GM12878 (cell line): Measurements from ENCODE around the gene LYPLAL1. TPM values are rescaled to one million over a fixed set of nuclear protein-coding genes. Genes with fewer than 3 reads are reported as not detected.

Experiments
- BCLAF1 ChIP-seq: fragments of 450-650 bp; IDR thresholded peaks from 2 replicates; pipeline ENCODE4 v1.6.1; 2017; ENCODE audit warnings: antibody characterized with exemption, mild to moderate bottlenecking, moderate library complexity
- BRCA1 ChIP-seq: IDR thresholded peaks from 2 replicates; pipeline ENCODE4 v1.6.1; 2011; ENCODE audit warnings: low read depth, low read length, improper control_type of control experiment
- ESRRA ChIP-seq: IDR thresholded peaks from 2 replicates; pipeline ENCODE4 v1.6.1; 2012; ENCODE audit warnings: mild to moderate bottlenecking, low read length, improper control_type of control experiment
- NBN ChIP-seq: fragments of 450-650 bp; IDR thresholded peaks from 2 replicates; pipeline ENCODE4 v1.6.1; 2016
- SIN3A ChIP-seq: IDR thresholded peaks from 2 replicates; pipeline ENCODE4 v1.6.1; 2012; ENCODE audit warnings: low read depth, low read length, improper control_type of control experiment
- ZNF687 ChIP-seq: fragments of 450-650 bp; IDR thresholded peaks from 2 replicates; pipeline ENCODE4 v1.6.1; 2017; ENCODE audit warnings: mild to moderate bottlenecking, moderate library complexity
- polyA plus RNA-seq, 11 experiments: library from polyadenylated mRNA; depleted of rRNA in 4 of 11; unstranded in 6 of 11; stranded (reverse) in 5 of 11; fragments of >200 nt; fragmentation: Nextera tagmentation in 4 of 11; fragmentation: Illumina TruSeq in 1 of 11; extraction: Ambion mirVana in 4 of 11; extraction: Trizol in 1 of 11; gene quantifications; 1 replicate in 1 of 11; 2 replicates in 10 of 11; pipeline versions ENCODE4 v1.2.1 to v1.2.3, GENCODE V29; 2011 to 2016; ENCODE audit warnings: inconsistent platforms in 2 of 11, missing spikeins in 2 of 11, low read depth in 1 of 11
- total RNA-seq, 4 experiments: library from RNA; depleted of rRNA in 3 of 4; stranded (reverse); fragments of >200 nt in 3 of 4; fragmentation: Illumina TruSeq in 1 of 4; extraction: Trizol in 1 of 4; gene quantifications; 2 replicates each; pipeline versions ENCODE4 v1.2.1 to v1.2.3, GENCODE V29; 2013 to 2021

Gene LYPLAL1
- total and polyA plus RNA-seq, 10 of the 15 experiments (the other 5 are each of a cell fraction or from before 2014, with no cell fraction given) = 19.4 to 112 (median 40.5) TPM

GRCh38 chr1:219161371-219161770, 12.3 kb upstream of the LYPLAL1 start (continued):
- TF ChIP-seq BCLAF1 = no peak
- TF ChIP-seq SIN3A = no peak
- TF ChIP-seq BRCA1 = no peak
- no peak for TF ChIP-seq ESRRA
- no peak for TF ChIP-seq ZNF687
- TF ChIP-seq NBN = no peak
